GM18502 (cell line): ENCODE results near the gene ERC1.
A peak's percentile ranks its signal among the peaks of the same experiment; 100 is the strongest.

Source experiments
- ATAC-seq: cut with Tn5 transposase; IDR thresholded peaks from one replicate; pipeline ENCODE4 v1.9.1; 2021; ENCODE audit warnings: mild to moderate bottlenecking; ENCODE audit not compliant: unreplicated experiment, poor library complexity

The ERC1 gene

GRCh38 chr12:1413930-1414329 lies 422.9 kb downstream of the ERC1 start:
- no peak for ATAC-seq

DNA sequence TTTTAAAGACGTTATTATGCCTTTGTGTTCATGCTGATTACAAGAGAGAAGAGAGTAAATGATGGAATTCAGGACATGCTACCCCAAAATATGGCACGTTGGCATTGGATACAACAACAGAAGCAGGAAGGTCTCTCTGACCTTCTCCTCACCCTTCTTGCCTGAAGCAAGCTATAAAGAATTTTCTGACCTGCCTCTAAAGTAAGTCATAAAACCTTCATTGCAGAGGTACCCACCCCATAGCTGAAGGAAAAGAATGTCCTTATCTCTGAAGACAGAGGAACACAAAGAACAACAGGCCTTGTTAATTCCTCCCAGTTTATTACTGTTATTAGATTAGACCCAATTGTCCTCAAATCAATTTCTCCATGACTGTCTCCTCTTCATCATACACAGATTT lies 427.1 kb downstream of the ERC1 start:
- ATAC-seq = no peak

DNA sequence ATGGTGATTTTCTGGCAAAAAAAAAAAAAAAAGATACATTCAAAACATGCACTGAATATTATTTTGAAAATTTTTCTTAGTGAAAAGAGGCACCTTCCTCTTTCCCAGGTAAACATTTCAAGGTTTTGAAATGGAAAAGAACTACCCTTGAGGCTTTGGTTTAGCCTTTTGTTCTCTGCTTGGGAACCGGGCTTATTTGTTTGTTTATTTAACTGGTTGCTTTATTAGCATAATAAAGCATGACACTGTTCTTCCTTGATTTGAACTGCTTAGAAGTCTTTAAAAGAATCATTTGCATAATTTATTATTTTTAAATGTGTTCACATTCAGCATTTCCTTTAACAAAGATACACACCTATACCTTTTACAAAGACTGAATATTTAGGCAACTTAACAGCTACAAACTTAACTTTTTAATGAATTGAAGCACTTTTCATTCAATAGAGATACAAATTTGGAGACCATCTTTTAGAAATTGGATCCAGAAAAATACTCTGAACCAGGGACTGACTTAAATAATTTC lies 428.9 kb downstream of the ERC1 start:
- no peak for ATAC-seq

- no peak for ATAC-seq
These were observed 430.2 kb downstream of the ERC1 start for GRCh38 chr12:1421091-1421846.

DNA sequence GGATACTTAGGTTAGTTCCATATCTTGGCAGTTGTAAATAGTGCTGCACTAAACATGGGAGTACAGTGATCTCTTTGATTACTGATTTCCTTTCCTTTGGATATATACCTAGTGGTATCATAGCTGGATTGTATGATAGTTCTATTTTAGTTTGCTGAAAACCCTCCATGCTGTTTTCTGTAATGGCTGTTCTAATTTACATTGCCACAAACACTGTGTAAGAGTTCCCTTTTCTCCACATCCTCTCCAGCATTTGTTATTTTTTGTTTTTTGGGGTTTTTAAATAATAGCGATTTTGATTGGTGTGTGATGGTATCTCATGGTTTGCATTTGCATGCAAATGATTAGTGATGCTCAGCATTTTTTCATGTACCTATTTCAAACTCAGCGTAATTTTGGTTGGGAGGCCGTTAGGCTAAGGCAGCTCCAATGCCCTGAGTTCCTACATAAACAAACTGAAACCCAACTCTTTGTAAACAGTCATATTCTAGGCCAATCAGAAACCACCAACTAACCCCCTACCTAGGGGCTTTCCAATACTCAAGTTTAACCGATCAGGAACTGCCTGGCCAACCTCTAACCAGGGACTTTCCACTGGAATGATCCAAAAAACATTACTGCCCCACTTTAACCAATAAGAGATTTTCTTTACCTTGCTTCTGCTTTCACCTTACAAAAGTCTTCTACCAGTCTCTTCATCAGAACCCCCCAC lies 431.7 kb downstream of the ERC1 start:
- peak; percentile 74 for ATAC-seq

DNA sequence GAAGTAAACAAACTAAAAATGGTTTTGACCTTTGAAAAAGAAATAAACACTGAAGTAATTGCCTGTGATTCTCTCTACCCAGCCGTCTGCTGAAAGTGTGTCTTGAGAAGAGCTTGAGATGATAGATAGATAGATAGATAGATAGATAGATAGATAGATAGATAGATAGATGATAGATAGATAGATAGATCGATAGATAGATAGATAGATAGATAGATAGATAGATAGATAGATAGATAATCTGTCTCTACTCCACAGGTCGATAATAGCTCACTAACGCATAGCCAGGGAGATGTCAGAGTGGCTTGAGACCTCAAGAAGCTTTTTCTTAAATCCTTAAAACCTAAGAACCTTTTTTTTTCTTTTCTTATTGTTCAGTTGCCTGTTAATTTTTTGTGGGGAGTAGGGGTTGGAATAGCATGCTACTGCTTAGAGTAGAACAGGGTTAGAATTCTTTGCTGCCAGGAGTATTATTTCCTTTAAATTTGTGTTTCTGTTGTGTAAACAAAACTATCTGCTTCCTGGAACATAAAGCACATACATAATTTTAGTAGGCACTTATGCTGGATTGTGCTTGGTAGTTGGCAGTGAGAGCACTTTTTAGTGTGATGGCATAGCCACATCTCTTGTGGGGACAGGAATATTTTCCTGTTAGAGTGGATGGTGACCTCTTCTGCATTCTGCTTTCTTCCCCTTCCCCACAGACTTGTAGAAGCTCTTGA lies 433.8 kb downstream of the ERC1 start:
- no peak for ATAC-seq

DNA sequence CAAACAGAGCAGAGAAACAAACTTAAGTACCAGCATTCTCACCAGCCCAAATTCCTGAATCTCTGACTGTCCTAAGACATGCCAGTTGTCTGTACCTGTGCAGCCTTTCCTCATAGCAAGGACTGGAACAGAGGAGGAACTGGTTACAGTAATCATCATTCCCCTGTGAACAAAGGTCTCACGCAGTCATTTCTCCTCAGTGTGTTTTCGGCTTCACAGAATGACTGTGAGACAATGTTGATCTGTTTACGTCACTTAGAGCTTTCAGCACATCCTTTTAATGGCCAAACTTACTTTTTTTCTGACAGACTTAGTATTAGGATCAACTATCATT lies 434.3 kb downstream of the ERC1 start:
- no peak for ATAC-seq

DNA sequence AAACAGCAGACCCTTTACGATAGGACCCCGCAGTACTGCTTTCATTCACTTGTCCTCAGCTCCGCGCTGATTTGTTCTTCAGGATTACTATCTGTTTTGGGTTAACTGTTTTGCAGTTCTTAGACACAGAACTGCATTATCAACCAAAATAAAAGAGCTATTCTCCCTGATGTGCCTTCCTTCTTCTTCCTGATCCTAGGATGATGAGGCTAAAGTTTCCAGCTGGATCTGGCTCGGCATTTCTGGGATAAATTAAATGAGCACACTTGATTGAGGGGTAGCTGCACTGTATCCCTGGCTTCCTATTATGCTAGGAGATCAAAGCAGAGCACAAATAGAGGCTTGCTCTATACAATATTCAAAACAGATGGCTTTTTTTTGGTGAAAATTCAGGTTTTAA lies 437.6 kb downstream of the ERC1 start:
- no peak for ATAC-seq

GRCh38 chr12:1429980-1430379 lies 439.0 kb downstream of the ERC1 start:
- no peak for ATAC-seq

DNA sequence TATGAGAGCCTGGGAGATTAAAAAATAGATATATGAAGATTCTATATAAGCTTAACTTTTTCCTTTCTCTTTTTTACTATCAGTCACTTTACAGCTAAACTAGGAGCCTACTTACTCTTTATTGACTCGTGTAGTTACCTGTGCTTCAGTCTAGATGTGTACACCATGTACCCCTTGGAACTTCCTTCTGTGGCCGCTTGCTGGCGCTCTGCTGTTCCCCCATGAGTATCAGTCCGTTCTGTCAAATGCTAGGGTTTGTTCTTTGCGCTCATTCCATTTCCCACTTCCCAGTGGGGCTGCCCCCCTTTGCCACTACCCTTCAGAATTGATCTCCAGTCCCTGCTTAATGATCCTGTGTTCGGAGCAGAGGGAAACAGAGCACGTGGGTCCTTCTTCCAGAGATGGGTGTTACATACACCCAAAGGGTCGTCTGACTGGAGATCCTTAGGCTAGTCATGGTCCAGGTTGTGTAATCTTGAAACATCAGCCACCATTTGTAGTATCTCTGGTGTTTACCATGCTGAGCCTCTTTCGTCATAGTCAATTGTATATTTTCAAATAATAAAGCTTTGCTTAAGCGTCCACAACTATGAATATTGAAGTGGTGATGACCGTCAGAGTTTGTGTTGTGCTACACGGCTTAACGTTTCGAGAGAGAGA lies 443.4 kb downstream of the ERC1 start:
- no peak for ATAC-seq

- no peak for ATAC-seq
These were observed 444.0 kb downstream of the ERC1 start for GRCh38 chr12:1435044-1435443.

- no peak for ATAC-seq
These were observed 444.4 kb downstream of the ERC1 start for GRCh38 chr12:1435456-1435855.

DNA sequence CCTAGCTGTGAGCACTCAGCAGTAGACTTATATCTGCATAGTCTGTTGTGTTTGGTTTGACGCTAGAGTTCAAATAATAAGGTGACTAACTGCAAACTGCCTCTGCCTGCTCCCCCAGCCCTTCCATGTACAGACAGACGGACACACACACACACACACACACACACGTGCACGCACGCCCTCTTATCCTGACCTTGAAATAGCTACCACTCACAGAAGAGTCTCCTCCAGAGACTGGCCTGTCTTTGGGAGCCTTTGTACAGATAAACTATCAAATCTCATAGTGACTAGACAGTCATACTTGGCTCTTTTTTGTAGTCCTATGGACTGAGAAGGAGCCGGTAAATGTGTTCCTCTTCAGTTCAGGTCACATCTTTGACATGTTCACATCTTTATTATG lies 445.0 kb downstream of the ERC1 start:
- no peak for ATAC-seq

DNA sequence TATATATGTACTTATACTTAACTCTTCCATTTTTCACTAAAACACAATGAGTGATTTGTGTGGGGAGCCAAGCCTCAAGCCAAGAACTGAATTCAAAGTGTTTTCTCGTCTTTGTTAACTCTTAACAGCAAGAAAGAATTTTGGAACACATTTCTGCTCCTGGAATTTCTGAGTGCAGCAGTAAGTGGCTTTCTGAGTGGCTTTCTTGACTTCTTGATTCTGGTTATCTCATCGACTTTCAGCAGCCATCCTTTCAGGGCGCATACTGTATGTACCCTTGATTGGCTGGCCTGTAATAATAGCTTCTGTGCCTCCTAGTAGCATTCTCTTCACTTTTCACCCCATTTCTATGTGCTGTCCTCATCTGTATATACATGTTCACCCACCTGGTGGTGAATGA lies 446.0 kb downstream of the ERC1 start:
- ATAC-seq = no peak

- ATAC-seq = no peak
These were observed 448.2 kb downstream of the ERC1 start for GRCh38 chr12:1439201-1439600.

DNA sequence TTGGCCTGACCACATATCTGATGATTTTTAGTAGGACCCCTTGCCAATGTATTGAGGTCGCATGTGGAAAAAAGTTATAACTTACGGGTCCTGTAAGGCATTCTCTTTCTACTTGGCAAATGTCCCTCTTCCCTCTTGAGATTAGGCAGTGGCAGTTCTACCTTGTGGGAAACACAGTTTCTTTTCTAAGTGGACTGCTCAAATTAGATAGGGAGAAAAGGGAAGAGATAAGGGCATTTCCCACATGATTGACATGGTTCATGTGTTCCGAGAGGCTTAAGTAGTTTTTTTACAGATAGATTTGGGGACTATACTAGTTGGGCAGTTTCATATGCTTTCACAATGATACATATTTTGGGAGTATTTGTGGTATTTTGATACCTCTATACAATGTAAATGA lies 448.7 kb downstream of the ERC1 start:
- no peak for ATAC-seq

DNA sequence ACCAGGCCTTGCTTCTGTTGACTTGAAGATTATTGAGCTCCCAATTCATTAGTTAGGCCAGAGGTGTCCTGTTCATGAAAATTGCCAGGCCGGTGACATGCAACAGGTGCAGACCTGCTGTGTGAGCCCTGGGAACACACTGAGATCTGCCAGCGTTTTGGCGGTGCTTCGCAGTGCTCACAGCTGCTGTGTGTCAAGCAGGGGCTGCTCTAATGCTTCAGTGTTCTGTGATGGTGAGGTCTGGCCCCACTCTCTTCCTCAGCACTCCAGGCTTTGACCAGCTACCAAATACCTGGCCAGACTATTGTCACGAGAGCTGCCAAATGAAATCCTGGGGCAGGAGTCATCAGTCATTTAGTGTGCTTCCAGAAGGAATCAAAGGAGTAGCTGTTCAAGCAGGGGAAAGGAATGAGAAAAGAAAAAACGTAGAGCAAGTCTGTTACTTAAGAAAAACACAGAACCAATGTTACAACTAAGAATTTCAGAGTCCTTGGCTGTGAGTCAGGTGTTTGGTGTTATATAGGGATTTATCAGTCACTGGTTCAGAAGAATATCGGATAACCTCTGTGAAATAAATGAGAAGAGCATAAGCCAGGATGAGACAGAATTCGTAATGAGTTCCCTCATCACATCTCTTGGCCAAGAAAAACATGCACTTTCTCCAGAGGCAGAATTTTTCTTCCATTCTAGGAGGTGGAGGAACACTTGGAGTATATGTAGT lies 452.6 kb downstream of the ERC1 start:
- ATAC-seq = no peak

GRCh38 chr12:1444142-1444516 lies 453.1 kb downstream of the ERC1 start:
- no peak for ATAC-seq

DNA sequence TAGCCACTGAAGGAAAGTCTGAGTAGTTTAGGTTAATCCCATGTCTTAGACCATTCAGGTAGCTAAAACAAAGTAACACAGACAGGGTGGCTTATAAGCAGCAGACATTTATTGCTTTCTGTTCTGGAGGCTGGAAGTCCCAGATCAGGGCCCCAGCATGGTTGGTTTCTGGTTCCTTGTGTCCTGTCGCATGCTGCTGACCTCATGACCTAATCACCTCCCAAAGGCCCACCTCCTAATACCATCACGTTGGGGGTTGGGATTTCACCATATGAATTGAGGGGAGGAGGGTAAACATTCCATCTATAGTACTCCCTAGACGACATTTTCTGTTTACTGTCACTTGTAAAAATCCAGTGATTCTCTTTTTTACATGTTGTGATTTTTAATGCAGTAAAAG lies 454.8 kb downstream of the ERC1 start:
- ATAC-seq = no peak

- ATAC-seq = no peak
These were observed 457.3 kb downstream of the ERC1 start for GRCh38 chr12:1448336-1448735.
